Adrenal gland (tissue), 5 donors: ENCODE measurements around the gene RNF144B.

Experiments used
- POLR2A ChIP-seq, 2 donors: fragments of 450-650 bp; IDR thresholded peaks; one replicate each; pipeline ENCODE4 v1.6.1; 2017; ENCODE audit warnings: antibody characterized with exemption in 2 of 2, mild to moderate bottlenecking in 2 of 2, moderate library complexity in 1 of 2
- TF ChIP-seq, protein P1 (sequence below), 6 experiments: fragments of 450-650 bp in 4 of 6; fragments of 200-600 bp in 2 of 6; sonication (generic) in 1 of 6; IDR thresholded peaks; 1 replicate in 5 of 6; 2 replicates in 1 of 6; pipeline versions ENCODE4 v1.5.1 to v1.8.0; 2016 to 2021; ENCODE audit warnings: antibody characterized with exemption in 6 of 6, mild to moderate bottlenecking in 2 of 6, moderate library complexity in 1 of 6
- donor health status: DM: no; HTN: no; CAD: no.

GRCh38 chr6:18349386-18349785 lies 37.8 kb upstream of the RNF144B start:
- TF ChIP-seq, protein P1, sequence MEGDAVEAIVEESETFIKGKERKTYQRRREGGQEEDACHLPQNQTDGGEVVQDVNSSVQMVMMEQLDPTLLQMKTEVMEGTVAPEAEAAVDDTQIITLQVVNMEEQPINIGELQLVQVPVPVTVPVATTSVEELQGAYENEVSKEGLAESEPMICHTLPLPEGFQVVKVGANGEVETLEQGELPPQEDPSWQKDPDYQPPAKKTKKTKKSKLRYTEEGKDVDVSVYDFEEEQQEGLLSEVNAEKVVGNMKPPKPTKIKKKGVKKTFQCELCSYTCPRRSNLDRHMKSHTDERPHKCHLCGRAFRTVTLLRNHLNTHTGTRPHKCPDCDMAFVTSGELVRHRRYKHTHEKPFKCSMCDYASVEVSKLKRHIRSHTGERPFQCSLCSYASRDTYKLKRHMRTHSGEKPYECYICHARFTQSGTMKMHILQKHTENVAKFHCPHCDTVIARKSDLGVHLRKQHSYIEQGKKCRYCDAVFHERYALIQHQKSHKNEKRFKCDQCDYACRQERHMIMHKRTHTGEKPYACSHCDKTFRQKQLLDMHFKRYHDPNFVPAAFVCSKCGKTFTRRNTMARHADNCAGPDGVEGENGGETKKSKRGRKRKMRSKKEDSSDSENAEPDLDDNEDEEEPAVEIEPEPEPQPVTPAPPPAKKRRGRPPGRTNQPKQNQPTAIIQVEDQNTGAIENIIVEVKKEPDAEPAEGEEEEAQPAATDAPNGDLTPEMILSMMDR (IDR thresholded peaks at IDR 0.05): no peak
- no peak for TF ChIP-seq POLR2A (IDR thresholded peaks at IDR 0.05)
